NOMO-1 treated with dmso at 0.1 percent for 144 hours (cell line): Measurements from ENCODE around the gene TRIM37.
A peak's percentile ranks its signal among the peaks of the same experiment; 100 is the strongest.
"Not testable (repeated sequence)": the region's sequence is repeated elsewhere in the genome, so short reads cannot be mapped to it uniquely, and the experiment has no call there.

ENCODE experiments used
- DNase-seq: peaks from one replicate; lab custom pipeline; 2025; ENCODE audit not compliant: unreplicated experiment; lab: John Stamatoyannopoulos, UW

The TRIM37 gene

GRCh38 chr17:58995247-58995940 lies 111.3 kb downstream of the TRIM37 start:
- DNase-seq = no peak

GRCh38 chr17:58993311-58993710 lies 113.4 kb downstream of the TRIM37 start:
- DNase-seq = no peak

GRCh38 chr17:58991718-58992331 lies 114.9 kb downstream of the TRIM37 start:
- DNase-seq = no peak

- DNase-seq = no peak
Observed at GRCh38 chr17:58989629-58990028, 117.1 kb downstream of the TRIM37 start.

GRCh38 chr17:58985971-58986370 lies 120.7 kb downstream of the TRIM37 start:
- no peak for DNase-seq

- DNase-seq = peak; percentile 19
Observed at GRCh38 chr17:58985367-58985766, 121.3 kb downstream of the TRIM37 start.

GRCh38 chr17:58982626-58983025 lies 124.1 kb downstream of the TRIM37 start:
- DNase-seq = no peak

GRCh38 chr17:58980706-58981481 lies 125.8 kb downstream of the TRIM37 start:
- no peak for DNase-seq

GRCh38 chr17:58976541-58976940 lies 130.1 kb downstream of the TRIM37 start:
- no peak for DNase-seq

- DNase-seq = no peak
Observed at GRCh38 chr17:58974354-58974753, 132.3 kb downstream of the TRIM37 start.

GRCh38 chr17:58970609-58971450 lies 135.8 kb downstream of the TRIM37 start:
- no peak for DNase-seq

- DNase-seq = no peak
Observed at GRCh38 chr17:58969612-58970011, 137.1 kb downstream of the TRIM37 start.

- DNase-seq = no peak
Observed at GRCh38 chr17:58969156-58969555, 137.5 kb downstream of the TRIM37 start.

GRCh38 chr17:58968426-58969061 lies 138.1 kb downstream of the TRIM37 start:
- DNase-seq = no peak

GRCh38 chr17:58966208-58966607 lies 140.5 kb downstream of the TRIM37 start:
- no peak for DNase-seq

GRCh38 chr17:58965221-58965620 lies 141.5 kb downstream of the TRIM37 start:
- no peak for DNase-seq

- DNase-seq = no peak
Observed at GRCh38 chr17:58960068-58960467, 146.6 kb downstream of the TRIM37 start.

GRCh38 chr17:58957725-58958073 lies 149.0 kb downstream of the TRIM37 start:
- DNase-seq = not testable (repeated sequence)

- DNase-seq = no peak
Observed at GRCh38 chr17:58956997-58957724, 149.5 kb downstream of the TRIM37 start.

GRCh38 chr17:58954358-58954757 lies 152.3 kb downstream of the TRIM37 start:
- peak; percentile 37 for DNase-seq
